Measurements from ENCODE around the gene TRIM40. TPM values are rescaled to one million over a fixed set of nuclear protein-coding genes. Genes with fewer than 3 reads are reported as not detected.
A peak's percentile ranks its signal among the peaks of the same experiment; 100 is the strongest.
"Not testable (repeated sequence)": the region's sequence is repeated elsewhere in the genome, so short reads cannot be mapped to it uniquely, and the experiment has no call there.

TRIM40 gene
- total RNA-seq, 4 donors from 2014 or later: 0.40 to 14.8 (median 7.0) TPM

- no peak for TF ChIP-seq CTCF (IDR thresholded peaks at IDR 0.05)
- TF ChIP-seq POLR2A (IDR thresholded peaks at IDR 0.05): no peak
- TF ChIP-seq POLR2AphosphoS5 (IDR thresholded peaks at IDR 0.05): no peak
- TF ChIP-seq EP300 (IDR thresholded peaks at IDR 0.05; ENCODE audit: low read depth): no peak
- H3K36me3 ChIP-seq: no peaks in the 10 kb centered on the region
- peak overlapping the region in 2 of 4 donors; percentile 18 to 42 for H3K4me3 ChIP-seq
- no peaks in the 10 kb centered on the region for H3K9me3 ChIP-seq
- in situ Hi-C loops (cut with MboI; ENCODE audit: low pct_ligation_motif_present in 1 of 4, low pct_unique_long_range_greater_than_20kb in 1 of 4, low sequenced_read_pairs in 3 of 4): no loop called here
- WGBS, 2 donors (ENCODE audit: low coverage in 1 of 2): 38 to 77% methylated on average over 1 to 10 of the region's 10 CpGs
- no peak for DNase-seq
- H3K27ac ChIP-seq: peak overlapping the region; percentile 52 to 75 (median 58)
- H3K4me1 ChIP-seq: peaks cover 0 to 19% (median 14%) of the 10 kb centered on the region in 4 donors
- peaks cover 34% of the 10 kb centered on the region for H3K27me3 ChIP-seq
- intact Hi-C loops (cut with DNase I; ENCODE audit: low total_unique reads): no loop called here
These were observed 23.4 kb upstream of the TRIM40 start for GRCh38 chr6:30112402-30112994.

GRCh38 chr6:30113003-30113759 is 22.8 kb upstream of the TRIM40 start, which contains the start of gene TRIM31:
TSS of gene TRIM31 (minus strand) at chr6:30113090. CDS start at chr6:30112805, 285 bp downstream.
- peaks cover 0 to 19% (median 14%) of the 10 kb centered on the region in 4 donors for H3K4me1 ChIP-seq
- H3K36me3 ChIP-seq: no peaks in the 10 kb centered on the region
- intact Hi-C loops (cut with DNase I; ENCODE audit: low total_unique reads) (no loop called here), in situ Hi-C loops (cut with MboI; ENCODE audit: low pct_ligation_motif_present in 1 of 4, low pct_unique_long_range_greater_than_20kb in 1 of 4, low sequenced_read_pairs in 3 of 4) (no loop called here)
- DNase-seq: no peak
- H3K27ac ChIP-seq: peak within 1 kb of the TSS; percentile 52 to 75 (median 58)
- 40 to 49% methylated on average over 3 of the region's 3 CpGs for WGBS, 2 donors (ENCODE audit: low coverage in 1 of 2)
- peaks cover 34% of the 10 kb centered on the region for H3K27me3 ChIP-seq
- TF ChIP-seq POLR2A (IDR thresholded peaks at IDR 0.05) (peak; percentile 75), EP300 (IDR thresholded peaks at IDR 0.05; ENCODE audit: low read depth) (no peak), POLR2AphosphoS5 (IDR thresholded peaks at IDR 0.05) (peak in 2 of 3 donors; percentile 78 to 87)
- peak within 1 kb of the TSS in 2 of 4 donors; percentile 18 to 42 for H3K4me3 ChIP-seq
- no peaks in the 10 kb centered on the region for H3K9me3 ChIP-seq

GRCh38 chr6:30113841-30114240 is 22.1 kb upstream of the TRIM40 start:
- peak overlapping the region; percentile 51 to 75 (median 58) for H3K27ac ChIP-seq
- no peaks in the 10 kb centered on the region for H3K36me3 ChIP-seq
- in situ Hi-C loops (cut with MboI; ENCODE audit: low pct_ligation_motif_present in 1 of 4, low pct_unique_long_range_greater_than_20kb in 1 of 4, low sequenced_read_pairs in 3 of 4) (no loop called here), intact Hi-C loops (cut with DNase I; ENCODE audit: low total_unique reads) (no loop called here)
- H3K4me1 ChIP-seq: peaks cover 0 to 25% (median 14%) of the 10 kb centered on the region in 4 donors
- no peak overlapping the region for H3K4me3 ChIP-seq
- WGBS, 2 donors (ENCODE audit: low coverage in 1 of 2): 74% methylated on average over 1 of the region's 1 CpG; no CpG with 5 or more reads in 1 of the 2 donors
- DNase-seq: no peak
- TF ChIP-seq CTCF (IDR thresholded peaks at IDR 0.05) (no peak), POLR2A (IDR thresholded peaks at IDR 0.05) (no peak), POLR2AphosphoS5 (IDR thresholded peaks at IDR 0.05) (no peak), EP300 (IDR thresholded peaks at IDR 0.05; ENCODE audit: low read depth) (no peak)
- H3K9me3 ChIP-seq: no peaks in the 10 kb centered on the region
- H3K27me3 ChIP-seq: peaks cover 34% of the 10 kb centered on the region

- 72 to 73% methylated on average over 4 to 6 of the region's 6 CpGs for WGBS, 2 donors (ENCODE audit: low coverage in 1 of 2)
- Histone ChIP-seq H3K27me3 (peaks cover 16% of the 10 kb centered on the region), H3K4me1 (peaks cover 0 to 31% (median 23%) of the 10 kb centered on the region in 4 donors), H3K9me3 (no peaks in the 10 kb centered on the region), H3K4me3 (no peak overlapping the region), H3K27ac (no peak overlapping the region), H3K36me3 (no peaks in the 10 kb centered on the region)
- TF ChIP-seq CTCF (IDR thresholded peaks at IDR 0.05) (peak in 1 of 5 experiments; percentile 10), EP300 (IDR thresholded peaks at IDR 0.05; ENCODE audit: low read depth) (no peak)
- in situ Hi-C loops (cut with MboI; ENCODE audit: low pct_ligation_motif_present in 1 of 4, low pct_unique_long_range_greater_than_20kb in 1 of 4, low sequenced_read_pairs in 3 of 4) (no loop called here), intact Hi-C loops (cut with DNase I; ENCODE audit: low total_unique reads) (no loop called here)
- no peak for DNase-seq
These were observed 19.2 kb upstream of the TRIM40 start for GRCh38 chr6:30116724-30117123.

- H3K4me3 ChIP-seq; H3K36me3 ChIP-seq; H3K9me3 ChIP-seq; intact Hi-C loops (cut with DNase I; ENCODE audit: low total_unique reads); DNase-seq; H3K27me3 ChIP-seq; in situ Hi-C loops (cut with MboI; ENCODE audit: low pct_ligation_motif_present in 1 of 4, low pct_unique_long_range_greater_than_20kb in 1 of 4, low sequenced_read_pairs in 3 of 4): not testable (repeated sequence)
- WGBS, 2 donors (ENCODE audit: low coverage in 1 of 2): 93% methylated on average over 2 to 5 of the region's 5 CpGs
- Histone ChIP-seq H3K4me1 (peaks cover 0 to 39% (median 23%) of the 10 kb centered on the region in 4 donors), H3K27ac (peak overlapping the region; percentile 21 to 49 (median 38))
These were observed 17.2 kb upstream of the TRIM40 start for GRCh38 chr6:30118691-30119090.
